ENCODE results near the gene PLD6.

PLD6 gene

GRCh38 chr17:17223736-17224135 is 17.6 kb upstream of the PLD6 start:
- no peak for DNase-seq (ENCODE audit: extremely low read depth, insufficient read length)
- TF ChIP-seq CTCF (IDR thresholded peaks at IDR 0.05; ENCODE audit: insufficient read depth, low read length, poor library complexity, severe bottlenecking), result no peak
- Histone ChIP-seq H3K4me3 (replicated peaks; ENCODE audit: low read depth, low read length) (no peak overlapping the region), H3K27me3 (replicated peaks; ENCODE audit: control insufficient read depth, insufficient read depth, low read length) (no peaks in the 10 kb centered on the region), H3K36me3 (ENCODE audit: control insufficient read depth, insufficient read depth, low read length) (peaks cover 33% of the 10 kb centered on the region)

- no peak for DNase-seq (ENCODE audit: extremely low read depth, insufficient read length)
- Histone ChIP-seq H3K36me3 (ENCODE audit: control insufficient read depth, insufficient read depth, low read length) (peaks cover 31% of the 10 kb centered on the region), H3K4me3 (replicated peaks; ENCODE audit: low read depth, low read length) (no peak overlapping the region), H3K27me3 (replicated peaks; ENCODE audit: control insufficient read depth, insufficient read depth, low read length) (no peaks in the 10 kb centered on the region)
- no peak for TF ChIP-seq CTCF (IDR thresholded peaks at IDR 0.05; ENCODE audit: insufficient read depth, low read length, poor library complexity, severe bottlenecking)
Measured at GRCh38 chr17:17221329-17221728, 15.2 kb upstream of the PLD6 start.

DNA sequence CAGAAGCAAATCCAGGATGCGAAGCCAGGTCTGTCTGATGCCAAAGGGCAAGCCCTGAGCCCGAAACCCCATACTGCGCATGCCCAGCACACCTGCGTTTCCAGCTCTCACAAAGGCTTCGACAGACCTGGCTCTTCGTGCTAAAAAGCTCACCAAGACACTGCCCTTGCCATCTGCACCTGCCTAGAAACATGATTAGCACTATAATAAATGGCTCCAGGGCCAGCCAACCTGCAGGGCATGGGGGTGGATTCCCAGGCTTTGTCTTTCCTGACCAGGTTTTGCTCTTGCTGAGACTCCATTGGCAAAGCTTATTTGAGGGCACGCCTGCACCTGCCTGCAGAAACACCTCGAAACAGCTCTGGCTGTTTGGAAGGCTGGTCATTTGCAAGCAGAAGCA is 14.4 kb upstream of the PLD6 start:
- H3K4me3 ChIP-seq (replicated peaks; ENCODE audit: low read depth, low read length), result no peak overlapping the region
- no peak for DNase-seq (ENCODE audit: extremely low read depth, insufficient read length)
- peaks cover 35% of the 10 kb centered on the region for H3K36me3 ChIP-seq (ENCODE audit: control insufficient read depth, insufficient read depth, low read length)
- H3K27me3 ChIP-seq (replicated peaks; ENCODE audit: control insufficient read depth, insufficient read depth, low read length), result no peaks in the 10 kb centered on the region
- TF ChIP-seq CTCF (IDR thresholded peaks at IDR 0.05; ENCODE audit: insufficient read depth, low read length, poor library complexity, severe bottlenecking), result no peak

DNA sequence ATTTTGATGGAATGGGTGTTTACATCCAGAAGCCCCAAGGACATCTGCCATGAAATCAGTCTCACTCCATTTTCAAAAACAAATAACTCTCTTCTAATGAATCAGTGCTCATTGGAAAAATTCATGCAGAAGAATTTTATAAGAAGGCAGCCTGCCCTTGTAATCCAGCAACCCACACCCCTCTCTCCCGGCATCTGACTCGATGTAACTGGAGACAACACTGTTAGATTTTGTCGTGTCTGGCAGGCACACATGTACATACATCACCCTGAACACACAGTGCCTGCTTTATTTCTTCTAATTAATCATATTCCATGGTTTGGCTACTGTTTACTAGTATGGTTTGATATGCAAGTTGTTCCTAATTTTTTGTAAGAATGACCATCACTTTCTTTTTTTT is 11.9 kb upstream of the PLD6 start:
- Histone ChIP-seq H3K36me3 (ENCODE audit: control insufficient read depth, insufficient read depth, low read length) (peaks cover 36% of the 10 kb centered on the region), H3K4me3 (replicated peaks; ENCODE audit: low read depth, low read length) (no peak overlapping the region), H3K27me3 (replicated peaks; ENCODE audit: control insufficient read depth, insufficient read depth, low read length) (no peaks in the 10 kb centered on the region)
- DNase-seq (ENCODE audit: extremely low read depth, insufficient read length), result no peak
- no peak for TF ChIP-seq CTCF (IDR thresholded peaks at IDR 0.05; ENCODE audit: insufficient read depth, low read length, poor library complexity, severe bottlenecking)

DNA sequence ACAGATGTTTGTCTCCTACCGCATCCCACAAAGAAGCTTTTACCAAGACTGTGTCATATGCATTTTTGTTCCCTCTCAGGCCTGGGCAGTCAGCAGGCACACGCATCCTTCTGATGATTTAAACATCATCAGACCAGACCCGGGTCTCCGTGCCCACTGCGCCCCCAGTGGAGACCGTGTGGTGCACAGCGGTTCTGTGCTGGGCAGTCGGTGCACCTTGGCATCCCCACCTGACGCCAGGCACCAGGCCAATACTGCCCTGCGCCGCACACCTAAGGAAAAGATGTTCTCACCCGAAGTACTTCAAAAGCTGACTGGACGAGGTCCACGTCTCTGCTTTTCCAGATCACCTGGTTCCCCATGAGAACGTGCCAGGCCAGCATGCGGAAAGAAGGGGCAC is 10.6 kb upstream of the PLD6 start:
- Histone ChIP-seq H3K4me3 (replicated peaks; ENCODE audit: low read depth, low read length) (no peak overlapping the region), H3K36me3 (ENCODE audit: control insufficient read depth, insufficient read depth, low read length) (peaks cover 33% of the 10 kb centered on the region), H3K27me3 (replicated peaks; ENCODE audit: control insufficient read depth, insufficient read depth, low read length) (no peaks in the 10 kb centered on the region)
- no peak for TF ChIP-seq CTCF (IDR thresholded peaks at IDR 0.05; ENCODE audit: insufficient read depth, low read length, poor library complexity, severe bottlenecking)
- no peak for DNase-seq (ENCODE audit: extremely low read depth, insufficient read length)

DNA sequence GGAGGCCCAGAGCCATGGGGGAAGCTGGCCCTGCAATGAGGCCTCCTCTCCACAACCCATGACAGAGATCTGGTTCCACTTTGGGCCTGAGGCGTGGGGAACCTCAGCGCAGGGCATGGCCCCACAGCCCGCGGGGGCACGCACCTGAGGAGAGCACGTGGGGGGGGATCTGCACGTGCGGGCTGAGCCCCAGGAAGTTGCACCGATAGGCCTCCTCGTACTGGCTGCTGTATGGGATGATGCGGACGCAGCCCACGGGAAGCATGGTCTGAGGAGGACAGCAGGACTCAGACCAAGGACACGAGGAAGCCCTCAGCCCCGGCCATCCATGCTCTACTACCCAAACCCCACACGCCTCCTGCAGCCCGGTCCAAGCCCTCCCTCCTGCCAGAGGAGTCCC is 10.1 kb upstream of the PLD6 start:
- H3K27me3 ChIP-seq (replicated peaks; ENCODE audit: control insufficient read depth, insufficient read depth, low read length), result no peaks in the 10 kb centered on the region
- no peak for TF ChIP-seq CTCF (IDR thresholded peaks at IDR 0.05; ENCODE audit: insufficient read depth, low read length, poor library complexity, severe bottlenecking)
- no peak overlapping the region for H3K4me3 ChIP-seq (replicated peaks; ENCODE audit: low read depth, low read length)
- DNase-seq (ENCODE audit: extremely low read depth, insufficient read length), result no peak
- H3K36me3 ChIP-seq (ENCODE audit: control insufficient read depth, insufficient read depth, low read length), result peaks cover 34% of the 10 kb centered on the region

All from GM06990 (cell line).